Heart left ventricle (tissue), 16 donors: ENCODE measurements around the gene CFAP46. TPM values are rescaled to one million over a fixed set of nuclear protein-coding genes. Genes with fewer than 3 reads are reported as not detected.

Experiments
- ATAC-seq, 4 donors: fragments of 200-7000 bp; cut with Tn5 transposase; one replicate each; pipeline ENCODE4 v1.9.1; 2020 to 2022; ENCODE audit warnings: moderate library complexity in 4 of 4, mild to moderate bottlenecking in 3 of 4, moderate number of reproducible peaks in 1 of 4
- DNase-seq, 5 donors: peaks; one replicate each; pipeline ENCODE4 v3.0.0-alpha.2; 2020
- H3K27ac ChIP-seq, 12 donors: fragments of 200-600 bp; sonication (generic) in 4 of 12; one replicate each; pipeline versions ENCODE4 v1.5.0 to v1.8.0; 2016 to 2022; ENCODE audit warnings: mild to moderate bottlenecking in 2 of 12
- H3K27me3 ChIP-seq, 9 donors: fragments of 200-600 bp; sonication (generic) in 2 of 9; one replicate each; pipeline versions ENCODE4 v1.5.1 to v1.8.0; 2016 to 2022; ENCODE audit warnings: mild to moderate bottlenecking in 3 of 9
- H3K36me3 ChIP-seq, 9 donors: fragments of 200-600 bp; sonication (generic) in 2 of 9; one replicate each; pipeline versions ENCODE4 v1.5.0 to v1.8.0; 2018 to 2022; ENCODE audit warnings: mild to moderate bottlenecking in 2 of 9
- H3K4me1 ChIP-seq, 12 donors: fragments of 200-600 bp; sonication (generic) in 4 of 12; one replicate each; pipeline versions ENCODE4 v1.5.0 to v1.8.0; 2016 to 2022; ENCODE audit warnings: mild to moderate bottlenecking in 3 of 12
- H3K4me3 ChIP-seq, 12 donors: fragments of 200-600 bp; sonication (generic) in 4 of 12; one replicate each; pipeline versions ENCODE4 v1.5.0 to v1.8.0; 2017 to 2022; ENCODE audit warnings: mild to moderate bottlenecking in 9 of 12, moderate library complexity in 4 of 12
- H3K9me3 ChIP-seq, 12 donors: fragments of 200-600 bp; sonication (generic) in 4 of 12; one replicate each; pipeline versions ENCODE4 v1.5.0 to v1.8.0; 2016 to 2022; ENCODE audit warnings: mild to moderate bottlenecking in 1 of 12
- POLR2A ChIP-seq, 2 donors: fragments of 450-650 bp; IDR thresholded peaks; one replicate each; pipeline ENCODE4 v1.6.1; 2017; ENCODE audit warnings: antibody characterized with exemption in 2 of 2, mild to moderate bottlenecking in 2 of 2, moderate library complexity in 2 of 2
- WGBS, 4 donors: extraction: QIAGEN DNeasy Blood & Tissue Kit in 2 of 4; methylation state at CpG; one replicate each; pipeline versions ENCODE4 v1.1.5 to v1.1.7; 2013 to 2018; 5-methylcytosine and 5-hydroxymethylcytosine counted together
- intact Hi-C, 10 donors: fragments of 100-400 bp; cut with DNase I; formaldehyde crosslinking; loops; one replicate each; pipeline versions ENCODE4 v1.11.1 to v1.14.2; 2022
- polyA plus RNA-seq, 2 donors: library from polyadenylated mRNA; stranded (reverse); fragments of 200-250 nt; gene quantifications; one replicate each; pipeline ENCODE4 v1.2.3, GENCODE V29; 2013
- total RNA-seq, 9 donors: library from RNA; depleted of rRNA in 2 of 9; stranded (reverse); fragments of >200 nt in 2 of 9; fragmentation: NEBNext Ultra II Directional in 3 of 9; extraction: Animal tissue kit (Norgen Biotek cat#: 25700) in 3 of 9; gene quantifications; one replicate each; pipeline versions ENCODE4 v1.1.0 to v1.2.4, GENCODE V29; 2016 to 2023
- TF ChIP-seq, protein P1 (sequence below), 12 donors: fragments of 200-600 bp; sonication (generic) in 4 of 12; IDR thresholded peaks; one replicate each; pipeline versions ENCODE4 v1.5.0 to v1.8.0; 2018 to 2022; ENCODE audit warnings: antibody characterized with exemption in 12 of 12, mild to moderate bottlenecking in 5 of 12
- donor health status: ischemic (EF 13 %, LVEDD 7.1; RV severe dilation, severe dysfunction).
- donor health status: healthy with polysubstance abuse.
- donor health status: DM: no; HTN: yes; CAD: no.
- donor health status: DM: no; HTN: no; CAD: no.
- donor health status: ischemic (EF 25% LVEDD 6.9; RV normal size, moderate dysfunction).
- donor health status: ischemic (EF 25% LVEDD 5.7; RV mildly dilated, moderate dysfunction).
- donor health status: healthy.
- donor health status: DM: yes; HTN: yes; CAD: no.
- donor health status: ischemic (EF 35%, LVEDD 5.7; RV mildly dilated, moderate dysfunction).
- donor health status: nonischemic (EF 11% LVEDD 7.7; RV severe dilation, severe dysfunction).
- donor health status: DM: yes; HTN: yes; CAD: no.
- donor health status: PGD.
- donor health status: ischemic (EF 29% LVEDD 5.4; RV normal size, mild dysfunction).
- donor health status: nonischemic (EF 23%, LVEDD 6.1; RV moderate dilation, normal function).

Gene CFAP46
- total and polyA plus RNA-seq, 11 donors = 0.61 to 1.8 (median 0.95) TPM

GRCh38 chr10:132947843-132948242 is 5.5 kb upstream of the CFAP46 start:
- no peak for DNase-seq
- H3K27me3 ChIP-seq = peaks cover 4 to 49% (median 13%) of the 10 kb centered on the region in 9 donors
- H3K9me3 ChIP-seq = no peaks in the 10 kb centered on the region
- no peak overlapping the region for H3K27ac ChIP-seq
- ATAC-seq = no peak
- 71 to 82% (median 81%) methylated on average over 6 of the region's 6 CpGs for WGBS, 4 donors
- TF ChIP-seq POLR2A (IDR thresholded peaks at IDR 0.05) = no peak
- TF ChIP-seq, protein P1, sequence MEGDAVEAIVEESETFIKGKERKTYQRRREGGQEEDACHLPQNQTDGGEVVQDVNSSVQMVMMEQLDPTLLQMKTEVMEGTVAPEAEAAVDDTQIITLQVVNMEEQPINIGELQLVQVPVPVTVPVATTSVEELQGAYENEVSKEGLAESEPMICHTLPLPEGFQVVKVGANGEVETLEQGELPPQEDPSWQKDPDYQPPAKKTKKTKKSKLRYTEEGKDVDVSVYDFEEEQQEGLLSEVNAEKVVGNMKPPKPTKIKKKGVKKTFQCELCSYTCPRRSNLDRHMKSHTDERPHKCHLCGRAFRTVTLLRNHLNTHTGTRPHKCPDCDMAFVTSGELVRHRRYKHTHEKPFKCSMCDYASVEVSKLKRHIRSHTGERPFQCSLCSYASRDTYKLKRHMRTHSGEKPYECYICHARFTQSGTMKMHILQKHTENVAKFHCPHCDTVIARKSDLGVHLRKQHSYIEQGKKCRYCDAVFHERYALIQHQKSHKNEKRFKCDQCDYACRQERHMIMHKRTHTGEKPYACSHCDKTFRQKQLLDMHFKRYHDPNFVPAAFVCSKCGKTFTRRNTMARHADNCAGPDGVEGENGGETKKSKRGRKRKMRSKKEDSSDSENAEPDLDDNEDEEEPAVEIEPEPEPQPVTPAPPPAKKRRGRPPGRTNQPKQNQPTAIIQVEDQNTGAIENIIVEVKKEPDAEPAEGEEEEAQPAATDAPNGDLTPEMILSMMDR (IDR thresholded peaks at IDR 0.05) = no peak
- H3K4me3 ChIP-seq = no peak overlapping the region
- H3K4me1 ChIP-seq = peaks cover 0 to 4% (median 2%) of the 10 kb centered on the region in 12 donors
- H3K36me3 ChIP-seq = no peaks in the 10 kb centered on the region
- intact Hi-C loops = loop anchor here in 1 of 10 donors (10.0 kb wide), 1 partner anchor 177 kb away; no protein-coding TSS in a partner anchor

DNA sequence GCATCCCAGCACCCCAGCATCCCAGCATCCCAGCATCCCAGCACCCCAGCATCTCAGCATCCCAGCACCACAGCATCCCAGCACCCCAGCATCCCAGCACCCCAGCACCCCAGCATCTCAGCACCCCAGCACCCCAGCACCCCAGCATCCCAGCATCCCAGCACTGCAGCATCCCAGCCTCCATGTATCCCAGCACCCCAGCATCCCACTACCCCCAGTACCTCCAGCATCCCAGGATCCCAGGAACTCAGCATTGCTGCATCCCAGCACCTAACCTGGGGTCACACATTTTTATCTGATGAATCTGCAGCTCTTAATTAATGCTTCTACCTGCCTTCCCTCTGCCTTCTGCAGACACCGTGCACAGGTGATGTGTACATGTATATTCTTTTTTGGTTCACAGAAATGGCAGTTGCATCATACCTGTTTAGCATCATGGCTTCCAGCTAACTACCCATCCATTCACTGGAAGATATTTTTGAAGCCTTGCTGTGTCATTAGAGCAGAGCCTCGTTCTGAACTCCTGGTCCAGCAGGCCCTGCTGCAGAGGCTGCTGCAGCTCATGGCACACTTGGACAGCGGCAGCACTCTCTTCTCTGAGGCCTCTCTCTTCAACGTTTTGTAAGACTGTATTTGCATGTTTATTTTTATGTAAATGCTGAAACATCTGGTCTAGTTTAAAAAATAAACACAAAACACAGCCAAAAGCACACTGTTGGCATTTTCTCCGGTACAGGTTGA is 4.6 kb upstream of the CFAP46 start:
- intact Hi-C loops = loop anchor here in 1 of 10 donors (10.0 kb wide), 1 partner anchor 178 kb away; no protein-coding TSS in a partner anchor
- H3K27me3 ChIP-seq = peaks cover 1 to 49% (median 14%) of the 10 kb centered on the region in 9 donors
- no peak overlapping the region for H3K27ac ChIP-seq
- ATAC-seq = no peak
- peaks cover 0 to 13% (median 8%) of the 10 kb centered on the region in 12 donors for H3K4me1 ChIP-seq
- H3K36me3 ChIP-seq = no peaks in the 10 kb centered on the region
- H3K4me3 ChIP-seq = no peak overlapping the region
- TF ChIP-seq, protein P1 (IDR thresholded peaks at IDR 0.05) = no peak
- TF ChIP-seq POLR2A (IDR thresholded peaks at IDR 0.05) = no peak
- WGBS, 4 donors = 46 to 53% (median 49%) methylated on average over 5 of the region's 5 CpGs
- no peak for DNase-seq
- no peaks in the 10 kb centered on the region for H3K9me3 ChIP-seq

DNA sequence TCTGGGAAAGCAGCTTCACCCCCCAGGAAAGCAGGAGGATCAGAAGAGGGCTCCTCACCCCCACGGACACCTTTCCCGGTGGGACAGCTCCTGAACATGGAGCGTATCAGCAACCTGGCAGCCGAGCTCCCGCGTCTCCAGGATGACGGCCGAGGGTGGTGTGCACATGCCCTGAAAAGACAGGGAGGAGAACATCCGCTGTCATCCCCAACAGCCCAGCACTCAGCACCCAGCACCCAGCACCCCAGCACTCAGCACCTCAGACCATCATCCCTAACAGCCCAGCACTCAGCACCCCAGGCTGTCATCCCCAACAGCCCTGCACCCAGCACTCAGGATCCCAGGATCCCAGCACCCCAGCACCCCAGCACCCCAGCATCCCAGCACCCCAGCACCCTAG is 3.9 kb upstream of the CFAP46 start:
- intact Hi-C loops = loop anchor here in 1 of 10 donors (10.0 kb wide), 1 partner anchor 178 kb away; no protein-coding TSS in a partner anchor
- 61 to 83% (median 75%) methylated on average over 3 to 9 of the region's 9 CpGs for WGBS, 4 donors

DNA sequence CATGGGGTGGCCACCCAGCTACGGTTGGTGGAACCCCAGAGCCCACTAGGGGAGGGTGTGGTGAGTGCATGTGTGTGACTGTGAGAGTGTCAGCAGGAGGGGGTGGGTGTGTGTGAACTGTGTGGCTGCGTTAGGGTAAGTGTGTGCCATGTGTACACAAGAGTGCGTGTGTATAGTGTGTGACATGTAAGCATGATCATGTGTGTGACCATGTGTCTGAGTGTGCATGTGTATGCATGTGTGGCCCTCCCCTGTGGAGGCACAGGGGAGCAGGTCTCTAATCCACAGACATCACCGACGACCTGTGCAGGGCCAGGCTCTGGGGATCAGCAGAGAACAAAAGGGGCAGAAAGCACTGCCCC is 3.5 kb upstream of the CFAP46 start:
- H3K27me3 ChIP-seq = peaks cover 0 to 46% (median 18%) of the 10 kb centered on the region in 9 donors
- H3K9me3 ChIP-seq = no peaks in the 10 kb centered on the region
- ATAC-seq (no peak), DNase-seq (peak in 1 of 5 donors; percentile 28)
- no peak overlapping the region for H3K27ac ChIP-seq
- H3K4me3 ChIP-seq = no peak overlapping the region
- H3K36me3 ChIP-seq = no peaks in the 10 kb centered on the region
- peaks cover 0 to 20% (median 8%) of the 10 kb centered on the region in 12 donors for H3K4me1 ChIP-seq
- WGBS, 4 donors = 67 to 75% (median 68%) methylated on average over 5 of the region's 5 CpGs
- intact Hi-C loops = loop anchor here in 1 of 10 donors (10.0 kb wide), 1 partner anchor 179 kb away; no protein-coding TSS in a partner anchor
- TF ChIP-seq POLR2A (IDR thresholded peaks at IDR 0.05) = no peak
- TF ChIP-seq, protein P1 (IDR thresholded peaks at IDR 0.05) = no peak

More for the DNA sequence above, 3.9 kb upstream of the CFAP46 start:
- Histone ChIP-seq H3K4me1 (peaks cover 0 to 20% (median 8%) of the 10 kb centered on the region in 12 donors), H3K4me3 (no peak overlapping the region), H3K9me3 (no peaks in the 10 kb centered on the region), H3K27me3 (peaks cover 0 to 46% (median 18%) of the 10 kb centered on the region in 9 donors), H3K27ac (no peak overlapping the region), H3K36me3 (no peaks in the 10 kb centered on the region)
- ATAC-seq (no peak), DNase-seq (no peak)
- no peak for TF ChIP-seq POLR2A (IDR thresholded peaks at IDR 0.05)
- TF ChIP-seq, protein P1 (IDR thresholded peaks at IDR 0.05) = no peak
